Measurements from ENCODE around the gene MYO1G.

GRCh38 chr7:44982970-44983369 lies 4.2 kb upstream of the MYO1G start:
- no peak for TF ChIP-seq CTCF (IDR thresholded peaks at IDR 0.05)
- no peak for TF ChIP-seq EP300 (IDR thresholded peaks at IDR 0.05)
- no peak for TF ChIP-seq POLR2AphosphoS5 (IDR thresholded peaks at IDR 0.05)
